GM12878 (cell line): ENCODE data around the gene PSPC1. TPM values are rescaled to one million over a fixed set of nuclear protein-coding genes. Genes with fewer than 3 reads are reported as not detected.
"Not testable (repeated sequence)": the region's sequence is repeated elsewhere in the genome, so short reads cannot be mapped to it uniquely, and the experiment has no call there.

Source experiments
- ATAC-seq: fragments of 200-7000 bp; cut with Tn5 transposase; 3 replicates; pipeline ENCODE4 v1.9.1; 2020; ENCODE audit warnings: mild to moderate bottlenecking, moderate library complexity
- BruUV-seq: library from RNA; stranded (reverse); fragments of 400-500 nt; replicated peaks from 2 replicates; lab custom pipeline; 2021; lab: Mats Ljungman, UMichigan
- CTCF ChIA-PET: fragments of 300-600 bp; sonication (Branson Sonifier 250); formaldehyde crosslinking; extraction: SDS; loops from one replicate; lab custom pipeline; 2021; ENCODE audit warnings: inconsistent platforms; lab: Yijun Ruan, JAX
- POLR2A ChIA-PET: fragments of 350-600 bp; formaldehyde crosslinking; extraction: SDS; loops from one replicate; lab custom pipeline; 2021; ENCODE audit warnings: inconsistent platforms; lab: Charles Lee
- RAD21 ChIA-PET: fragments of 300-600 bp; sonication (Branson Sonifier 250); formaldehyde crosslinking; loops from one replicate; lab custom pipeline; 2023; ENCODE audit warnings: antibody characterized with exemption; ENCODE audit not compliant: unreplicated experiment; lab: Charles Lee
- SMC1A ChIA-PET: fragments of 300-600 bp; sonication (Branson Sonifier 250); formaldehyde crosslinking; loops from one replicate; lab custom pipeline; 2023; ENCODE audit not compliant: unreplicated experiment, uncharacterized antibody; lab: Charles Lee
- DNase-seq: peaks from one replicate; pipeline ENCODE4 v3.0.0-alpha.2; 2011; ENCODE audit warnings: low read depth, low spot score
- FAIRE-seq: peaks from 3 replicates; lab custom pipeline; 2011; peaks lifted over from hg19 to GRCh38; lab: Jason Lieb, UNC
- H2AFZ ChIP-seq: 2 replicates; pipeline ENCODE4 v1.6.0; 2011; ENCODE audit warnings: low read depth, low read length, control low read depth; ENCODE audit not compliant: control insufficient read depth
- H3K27ac ChIP-seq: 2 replicates; pipeline ENCODE4 v1.5.1; 2011; ENCODE audit warnings: control low read depth; ENCODE audit not compliant: control insufficient read depth, insufficient read depth
- H3K27me3 ChIP-seq, 2 experiments: replicated peaks in 1 of 2; 2 replicates each; pipeline versions ENCODE4 v1.6.0 to v1.6.1; 2011; ENCODE audit warnings: low read length in 1 of 2; ENCODE audit not compliant: control insufficient read depth in 2 of 2, insufficient read depth in 2 of 2
- H3K36me3 ChIP-seq, 2 experiments: 2 replicates each; pipeline ENCODE4 v1.5.1; 2011; ENCODE audit warnings: low read length in 1 of 2; ENCODE audit not compliant: control insufficient read depth in 2 of 2, insufficient read depth in 2 of 2
- H3K4me1 ChIP-seq: 2 replicates; pipeline ENCODE4 v1.6.1; 2011; ENCODE audit warnings: mild to moderate bottlenecking, low read length, moderate library complexity, mixed read lengths; ENCODE audit not compliant: control insufficient read depth, insufficient read depth
- H3K4me2 ChIP-seq: 2 replicates; pipeline ENCODE4 v1.6.0; 2011; ENCODE audit warnings: control low read depth; ENCODE audit not compliant: control insufficient read depth, insufficient read depth
- H3K4me3 ChIP-seq: fragments of 200-600 bp; sonication (generic); 2 replicates; pipeline ENCODE4 v1.5.1; 2016
- H3K79me2 ChIP-seq: 2 replicates; pipeline ENCODE4 v1.6.0; 2011; ENCODE audit warnings: low read length; ENCODE audit not compliant: control insufficient read depth, insufficient read depth
- H3K9ac ChIP-seq: 2 replicates; pipeline ENCODE4 v1.8.0; 2011; ENCODE audit warnings: low read length, control low read depth, mixed read lengths; ENCODE audit not compliant: control insufficient read depth, insufficient read depth
- H3K9me3 ChIP-seq: replicated peaks from 3 replicates; pipeline ENCODE4 v1.5.1; 2011; ENCODE audit warnings: mild to moderate bottlenecking, low read length; ENCODE audit not compliant: control insufficient read depth, insufficient read depth
- H4K20me1 ChIP-seq: 2 replicates; pipeline ENCODE4 v1.6.0; 2011; ENCODE audit not compliant: control insufficient read depth, insufficient read depth
- WGBS: methylation state at CpG from one replicate; pipeline ENCODE4 v1.1.6; 2016; ENCODE audit warnings: low lambda C conversion rate; ENCODE audit not compliant: insufficient replicate concordance, insufficient coverage; ENCODE audit errors: missing lambda C conversion rate; 5-methylcytosine and 5-hydroxymethylcytosine counted together
- in situ Hi-C: fragments of 300-500 bp; cut with MboI; formaldehyde crosslinking; loops from 9 replicates; pipeline ENCODE4 v1.14.3; 2018; ENCODE audit warnings: mixed read lengths
- intact Hi-C: fragments of 100-400 bp; cut with micrococcal nuclease; formaldehyde crosslinking; loops from one replicate; pipeline ENCODE4 v1.14.2; 2022; ENCODE audit not compliant: unreplicated experiment
- polyA plus RNA-seq, 11 experiments: library from polyadenylated mRNA; depleted of rRNA in 4 of 11; unstranded in 6 of 11; stranded (reverse) in 5 of 11; fragments of >200 nt; fragmentation: Nextera tagmentation in 4 of 11; fragmentation: Illumina TruSeq in 1 of 11; extraction: Ambion mirVana in 4 of 11; extraction: Trizol in 1 of 11; gene quantifications; 1 replicate in 1 of 11; 2 replicates in 10 of 11; pipeline versions ENCODE4 v1.2.1 to v1.2.3, GENCODE V29; 2011 to 2016; ENCODE audit warnings: inconsistent platforms in 2 of 11, missing spikeins in 2 of 11, low read depth in 1 of 11
- total RNA-seq, 4 experiments: library from RNA; depleted of rRNA in 3 of 4; stranded (reverse); fragments of >200 nt in 3 of 4; fragmentation: Illumina TruSeq in 1 of 4; extraction: Trizol in 1 of 4; gene quantifications; 2 replicates each; pipeline versions ENCODE4 v1.2.1 to v1.2.3, GENCODE V29; 2013 to 2021

PSPC1 gene
- total and polyA plus RNA-seq, 10 of the 15 experiments (the other 5 are each of a cell fraction or from before 2014, with no cell fraction given), result 17.7 to 76.3 (median 66.8) TPM

DNA sequence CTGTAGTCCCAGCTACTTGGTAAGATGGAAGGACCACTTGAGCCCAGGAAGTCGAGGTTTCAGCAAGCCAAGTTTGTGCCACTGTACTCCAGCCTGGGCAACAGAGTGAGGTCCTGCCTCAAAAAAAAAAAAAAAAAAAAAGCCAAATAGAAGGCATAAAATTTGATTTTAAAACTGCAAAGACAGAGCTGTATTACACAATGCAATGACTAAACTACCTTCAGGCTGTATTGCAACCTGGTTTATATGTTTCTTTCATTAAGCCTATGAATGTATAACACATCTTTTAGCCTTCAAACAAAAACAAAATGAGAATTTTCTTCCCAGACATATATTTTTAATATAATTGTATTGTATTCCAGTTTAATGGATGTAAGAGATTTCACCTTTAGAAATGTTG is 73.7 kb downstream of the PSPC1 start:
- CTCF ChIA-PET, result interaction anchor here (0.6 kb wide), 2 partner anchors 139 to 161 kb away, joined by 3 to 4 read pairs; no protein-coding TSS in a partner anchor
- intact Hi-C loops, H3K9me3 ChIP-seq, ATAC-seq, H3K4me1 ChIP-seq, H3K4me2 ChIP-seq, H3K79me2 ChIP-seq, H2AFZ ChIP-seq, SMC1A ChIA-PET, H3K27me3 ChIP-seq, BruUV-seq, H3K27ac ChIP-seq, FAIRE-seq, H4K20me1 ChIP-seq, RAD21 ChIA-PET, POLR2A ChIA-PET, in situ Hi-C loops, H3K9ac ChIP-seq, DNase-seq, H3K4me3 ChIP-seq, H3K36me3 ChIP-seq: not testable (repeated sequence)
- 100% methylated on average over 1 of the region's 1 CpG for WGBS

DNA sequence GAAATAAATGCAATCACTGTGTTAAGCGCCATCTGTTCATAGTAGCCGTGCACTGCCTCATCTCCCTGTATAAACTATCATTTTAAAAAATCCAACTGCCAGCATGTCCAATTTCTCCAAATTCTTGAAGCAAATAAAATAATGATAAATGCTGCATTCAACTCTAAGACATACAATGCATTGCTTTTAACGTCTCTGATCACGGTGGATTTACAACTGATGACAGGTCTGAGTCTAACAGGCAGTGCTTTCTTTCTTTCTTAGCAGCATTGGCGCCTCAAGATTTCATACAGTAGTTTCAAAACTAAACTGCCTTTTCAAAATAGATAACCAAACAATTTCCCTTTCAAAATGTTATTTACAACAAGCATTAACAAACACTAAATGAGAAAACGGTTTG is 78.5 kb downstream of the PSPC1 start:
- FAIRE-seq, RAD21 ChIA-PET, H3K27ac ChIP-seq, POLR2A ChIA-PET, H2AFZ ChIP-seq, SMC1A ChIA-PET, H3K4me2 ChIP-seq, H3K4me1 ChIP-seq, BruUV-seq, DNase-seq, H4K20me1 ChIP-seq, H3K27me3 ChIP-seq, H3K36me3 ChIP-seq, ATAC-seq, H3K9ac ChIP-seq, intact Hi-C loops, H3K9me3 ChIP-seq, CTCF ChIA-PET, H3K4me3 ChIP-seq, H3K79me2 ChIP-seq: not testable (repeated sequence)
- in situ Hi-C loops, result loop anchor here (5.0 kb wide), 1 partner anchor 502 kb away; no protein-coding TSS in a partner anchor
- 76% methylated on average over 6 of the region's 6 CpGs for WGBS

DNA sequence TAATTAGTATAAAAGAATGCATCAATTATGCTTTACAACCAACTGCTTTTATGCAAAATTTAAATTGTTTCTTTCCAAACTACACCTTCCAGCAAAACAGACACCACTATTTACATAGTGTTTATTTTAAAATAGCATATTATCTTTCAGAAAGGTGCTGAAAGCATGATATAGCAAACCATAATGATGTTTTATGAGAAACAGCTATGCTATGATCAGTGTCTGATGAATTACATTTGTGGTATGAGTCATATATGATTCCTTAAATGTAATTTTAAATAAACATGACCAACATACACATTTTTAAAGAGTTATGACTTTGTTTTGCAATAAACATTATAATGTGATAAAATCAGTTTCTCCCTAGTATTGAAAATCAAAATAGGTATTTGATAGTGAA is 81.1 kb downstream of the PSPC1 start:
- H2AFZ ChIP-seq, CTCF ChIA-PET, H3K27me3 ChIP-seq, DNase-seq, H3K4me3 ChIP-seq, H3K79me2 ChIP-seq, H4K20me1 ChIP-seq, H3K4me1 ChIP-seq, H3K9me3 ChIP-seq, BruUV-seq, H3K27ac ChIP-seq, RAD21 ChIA-PET, H3K36me3 ChIP-seq, ATAC-seq, FAIRE-seq, POLR2A ChIA-PET, SMC1A ChIA-PET, H3K4me2 ChIP-seq, intact Hi-C loops, H3K9ac ChIP-seq: not testable (repeated sequence)
- in situ Hi-C loops, result loop anchor here (5.0 kb wide), 1 partner anchor 499 kb away; no protein-coding TSS in a partner anchor

DNA sequence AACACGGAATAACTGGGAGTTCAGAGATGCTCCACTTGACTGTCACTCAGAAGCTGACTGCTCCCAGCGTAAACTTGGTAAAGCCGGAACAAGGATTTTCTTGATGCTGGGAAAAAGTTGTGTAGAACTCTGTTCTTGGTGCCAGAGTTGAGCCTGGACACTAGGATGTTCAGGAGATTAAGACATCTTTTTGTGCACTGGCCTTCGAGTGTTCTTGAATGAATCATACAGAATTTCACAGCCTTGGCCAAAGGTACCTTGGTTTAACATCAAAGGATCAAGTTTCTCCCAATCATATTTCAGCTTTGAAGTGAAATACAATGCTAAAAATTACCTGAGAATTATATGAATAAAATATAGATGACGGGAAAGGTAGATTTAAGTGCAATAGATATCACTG is 81.8 kb downstream of the PSPC1 start:
- H3K4me3 ChIP-seq, H3K27me3 ChIP-seq, RAD21 ChIA-PET, H3K36me3 ChIP-seq, BruUV-seq, intact Hi-C loops, CTCF ChIA-PET, H3K9me3 ChIP-seq, H3K4me2 ChIP-seq, DNase-seq, H4K20me1 ChIP-seq, H2AFZ ChIP-seq, H3K79me2 ChIP-seq, SMC1A ChIA-PET, ATAC-seq, FAIRE-seq, H3K27ac ChIP-seq, POLR2A ChIA-PET, H3K4me1 ChIP-seq, H3K9ac ChIP-seq: not testable (repeated sequence)
- WGBS, result 89% methylated on average over 3 of the region's 5 CpGs
- in situ Hi-C loops, result loop anchor here (5.0 kb wide), 1 partner anchor 499 kb away; no protein-coding TSS in a partner anchor
